ENCODE results near the gene ATP9A.

GRCh38 chr20:51612896-51613295 is 155.3 kb downstream of the ATP9A start:
- no peak for TF ChIP-seq POLR2A (IDR thresholded peaks at IDR 0.05; ENCODE audit: low read depth, low read length)
- no peak for TF ChIP-seq POLR2AphosphoS5 (IDR thresholded peaks at IDR 0.05; ENCODE audit: low read depth, low read length)
- TF ChIP-seq TAF1 (IDR thresholded peaks at IDR 0.05; ENCODE audit: low read depth, low read length), result no peak
- TF ChIP-seq SPI1 (IDR thresholded peaks at IDR 0.05; ENCODE audit: low read depth, low read length), result no peak
